Keratinocyte (primary cell): ENCODE measurements around the gene TRAPPC6A.

Source experiments
- CTCF ChIP-seq, 3 experiments: IDR thresholded peaks in 1 of 3; conservative IDR thresholded peaks in 1 of 3; optimal IDR thresholded peaks in 1 of 3; 2 replicates in 2 of 3; 3 replicates in 1 of 3; pipeline versions ENCODE3 to v1.5.1; 2011; ENCODE audit warnings: low read length in 3 of 3, mild to moderate bottlenecking in 3 of 3, moderate library complexity in 2 of 3, control low read depth in 1 of 3, inconsistent platforms in 1 of 3; ENCODE audit not compliant: insufficient read depth in 2 of 3; ENCODE audit errors: extremely low read depth in 1 of 3
- EZH2 ChIP-seq: IDR thresholded peaks from one replicate; pipeline ENCODE4 v1.6.1; 2012; ENCODE audit warnings: inconsistent platforms, mild to moderate bottlenecking, low read length, moderate library complexity

GRCh38 chr19:45125975-45126493 is 52.0 kb downstream of the TRAPPC6A start:
- TF ChIP-seq CTCF (optimal IDR thresholded peaks at IDR 0.05 in 1 of 3, IDR thresholded peaks at IDR 0.05 in 1 of 3, conservative IDR thresholded peaks at IDR 0.05 in 1 of 3; ENCODE audit: extremely low read depth in 1 of 3, insufficient read depth in 2 of 3, low read length in 3 of 3), result peak; percentile 82 to 96 (median 88)
- no peak for TF ChIP-seq EZH2
